SK-N-SH (cell line): ENCODE results near the gene PTGIS. TPM values are rescaled to one million over a fixed set of nuclear protein-coding genes. Genes with fewer than 3 reads are reported as not detected.

ENCODE experiments used
- CTCF ChIA-PET: fragments of 300-600, 350-600 bp; formaldehyde crosslinking; extraction: SDS; loops from one replicate; lab custom pipeline; 2021; lab: Yijun Ruan, JAX
- POLR2A ChIA-PET: fragments of 350-600 bp; sonication (Branson Sonifier 250); formaldehyde crosslinking; extraction: SDS; loops from one replicate; lab custom pipeline; 2020; ENCODE audit warnings: antibody characterized with exemption, inconsistent platforms; lab: Yijun Ruan, JAX
- DNase-seq: peaks from one replicate; pipeline ENCODE4 v3.0.0; 2012
- H2AFZ ChIP-seq: fragments of 200-600 bp; sonication (generic); 2 replicates; pipeline ENCODE4 v1.8.1; 2016; ENCODE audit warnings: antibody characterized with exemption, mild to moderate bottlenecking, low read depth
- H3F3A ChIP-seq: fragments of 200-600 bp; sonication (generic); replicated peaks from 2 replicates; pipeline ENCODE3; 2016; ENCODE audit warnings: antibody characterized with exemption, mild to moderate bottlenecking; ENCODE audit not compliant: insufficient read depth
- H3K27ac ChIP-seq, 2 experiments: fragments of 200-500 bp in 1 of 2; fragments of 200-600 bp in 1 of 2; sonication (Bioruptor generic) in 1 of 2; sonication (generic), shearing (Covaris generic) in 1 of 2; 2 replicates each; pipeline versions ENCODE4 v1.5.1 to v1.6.1; 2014 to 2016; ENCODE audit warnings: low read depth in 2 of 2, inconsistent platforms in 1 of 2, low read length in 1 of 2, mild to moderate bottlenecking in 1 of 2, mixed read lengths in 1 of 2
- H3K27me3 ChIP-seq: fragments of 200-600 bp; sonication (generic), shearing (Covaris generic); 2 replicates; pipeline ENCODE4 v1.6.1; 2016; ENCODE audit warnings: mixed run types; ENCODE audit not compliant: insufficient read depth
- H3K36me3 ChIP-seq, 2 experiments: fragments of 200-500 bp in 1 of 2; fragments of 200-600 bp in 1 of 2; sonication (Bioruptor generic) in 1 of 2; sonication (generic) in 1 of 2; replicated peaks in 1 of 2; 2 replicates each; pipeline versions ENCODE3 to v1.5.1; 2014 to 2016; ENCODE audit warnings: low read length in 1 of 2, mild to moderate bottlenecking in 1 of 2; ENCODE audit not compliant: insufficient read depth in 2 of 2, control insufficient read depth in 1 of 2
- H3K4me1 ChIP-seq, 2 experiments: fragments of 200-500 bp in 1 of 2; fragments of 200-600 bp in 1 of 2; sonication (Bioruptor generic) in 1 of 2; sonication (generic), shearing (Covaris generic) in 1 of 2; 2 replicates each; pipeline versions ENCODE4 v1.5.1 to v1.6.1; 2014 to 2016; ENCODE audit warnings: low read depth in 1 of 2, low read length in 1 of 2, mixed run types in 1 of 2; ENCODE audit not compliant: insufficient read depth in 2 of 2, control insufficient read depth in 1 of 2
- H3K4me2 ChIP-seq: fragments of 200-600 bp; sonication (generic), shearing (Covaris generic); 2 replicates; pipeline ENCODE4 v1.6.1; 2017; ENCODE audit warnings: mixed run types
- H3K4me3 ChIP-seq, 2 experiments: fragments of 200-500 bp in 1 of 2; fragments of 200-600 bp in 1 of 2; sonication (Bioruptor generic) in 1 of 2; sonication (generic), shearing (Covaris generic) in 1 of 2; 2 replicates each; pipeline versions ENCODE4 v1.5.1 to v1.8.1; 2014 to 2016; ENCODE audit warnings: low read depth in 2 of 2, inconsistent platforms in 1 of 2, low read length in 1 of 2, mild to moderate bottlenecking in 1 of 2, mixed read lengths in 1 of 2, moderate library complexity in 1 of 2
- H3K79me2 ChIP-seq: fragments of 200-600 bp; sonication (generic); 2 replicates; pipeline ENCODE4 v1.8.1; 2017; ENCODE audit warnings: mild to moderate bottlenecking; ENCODE audit not compliant: insufficient read depth
- H3K9ac ChIP-seq: fragments of 200-600 bp; sonication (generic); 2 replicates; pipeline ENCODE4 v1.6.1; 2017; ENCODE audit warnings: mixed run types
- H3K9me2 ChIP-seq: fragments of 200-600 bp; sonication (generic); 2 replicates; pipeline ENCODE4 v1.6.1; 2017; ENCODE audit warnings: mixed run types
- H3K9me3 ChIP-seq: fragments of 200-600 bp; sonication (generic); 2 replicates; pipeline ENCODE4 v1.6.1; 2017; ENCODE audit warnings: mixed run types, mild to moderate bottlenecking, moderate library complexity
- H4K20me1 ChIP-seq: fragments of 200-600 bp; sonication (generic); 2 replicates; pipeline ENCODE4 v1.6.1; 2017; ENCODE audit warnings: mild to moderate bottlenecking, mixed run types; ENCODE audit not compliant: insufficient read depth
- CHD2 ChIP-seq: fragments of 150-350 bp; IDR thresholded peaks from 2 replicates; pipeline ENCODE4 v1.6.1; 2018; ENCODE audit warnings: low read length; ENCODE audit not compliant: partially characterized antibody
- ELF1 ChIP-seq: IDR thresholded peaks from 2 replicates; pipeline ENCODE4 v1.4.0; 2012
- EZH2phosphoT487 ChIP-seq: fragments of 200-600 bp; sonication (generic); IDR thresholded peaks from 2 replicates; pipeline ENCODE4 v1.6.1; 2017; ENCODE audit warnings: low read depth, mixed run types, mild to moderate bottlenecking, antibody characterized with exemption, moderate library complexity, borderline replicate concordance
- FOSL2 ChIP-seq: IDR thresholded peaks from 2 replicates; pipeline ENCODE4 v1.4.0; 2012; ENCODE audit warnings: low read depth, mild to moderate bottlenecking, moderate library complexity, borderline replicate concordance
- GABPA ChIP-seq: IDR thresholded peaks from 2 replicates; pipeline ENCODE4 v1.4.0; 2012; ENCODE audit warnings: low read depth, mild to moderate bottlenecking
- IRF3 ChIP-seq: fragments of 150-350 bp; IDR thresholded peaks from 2 replicates; pipeline ENCODE4 v1.6.1; 2016; ENCODE audit warnings: mild to moderate bottlenecking, low read depth, low read length
- JUND ChIP-seq: IDR thresholded peaks from 2 replicates; pipeline ENCODE4 v1.4.0; 2012
- MEF2A ChIP-seq: IDR thresholded peaks from 2 replicates; pipeline ENCODE4 v1.4.0; 2012; ENCODE audit warnings: low read depth, borderline replicate concordance
- NFIC ChIP-seq: IDR thresholded peaks from 2 replicates; pipeline ENCODE4 v1.4.0; 2012; ENCODE audit warnings: borderline replicate concordance
- NRF1 ChIP-seq: IDR thresholded peaks from 2 replicates; pipeline ENCODE4 v1.6.1; 2012; ENCODE audit warnings: low read depth, mild to moderate bottlenecking, low read length
- POLR2AphosphoS5 ChIP-seq: IDR thresholded peaks from 2 replicates; pipeline ENCODE4 v1.6.1; 2012; ENCODE audit warnings: low read depth, low read length
- REST ChIP-seq: IDR thresholded peaks from 2 replicates; pipeline ENCODE4 v1.6.1; 2012; ENCODE audit warnings: mild to moderate bottlenecking, low read depth, low read length, moderate library complexity
- RFX5 ChIP-seq: IDR thresholded peaks from 2 replicates; pipeline ENCODE4 v1.6.1; 2012; ENCODE audit warnings: mild to moderate bottlenecking, improper control_type of control experiment, low read length
- SIN3A ChIP-seq: IDR thresholded peaks from 2 replicates; pipeline ENCODE4 v1.6.1; 2012; ENCODE audit warnings: low read depth, mild to moderate bottlenecking, low read length, moderate library complexity, borderline replicate concordance
- TAF1 ChIP-seq: IDR thresholded peaks from 2 replicates; pipeline ENCODE4 v1.6.1; 2012; ENCODE audit warnings: low read depth, mild to moderate bottlenecking, low read length, moderate library complexity, borderline replicate concordance
- TEAD4 ChIP-seq: IDR thresholded peaks from 2 replicates; pipeline ENCODE4 v1.4.0; 2012; ENCODE audit warnings: mild to moderate bottlenecking, borderline replicate concordance; ENCODE audit not compliant: insufficient read depth
- USF1 ChIP-seq: IDR thresholded peaks from 2 replicates; pipeline ENCODE4 v1.4.0; 2012; ENCODE audit warnings: low read depth, borderline replicate concordance
- ZBTB33 ChIP-seq: IDR thresholded peaks from 2 replicates; pipeline ENCODE4 v1.4.0; 2012; ENCODE audit warnings: low read depth, borderline replicate concordance
- WGBS: methylation state at CpG from one replicate; pipeline ENCODE4 v1.1.6; 2017; ENCODE audit warnings: low lambda C conversion rate; 5-methylcytosine and 5-hydroxymethylcytosine counted together
- polyA plus RNA-seq, 3 experiments: library from polyadenylated mRNA; depleted of rRNA; stranded (reverse); fragments of >200 nt; gene quantifications; 2 replicates each; pipeline ENCODE4 v1.2.3, GENCODE V29; 2012

The PTGIS gene
- polyA plus RNA-seq, 1 of the 3 experiments (the other 2 are of a cell fraction): 1.0 TPM

GRCh38 chr20:49579874-49580812 is 12.2 kb upstream of the PTGIS start:
- WGBS: 62% methylated on average over 15 of the region's 15 CpGs
- no peak for TF ChIP-seq MEF2A
- TF ChIP-seq USF1: 0 out of 2 replicates have a peak, but pooled peaks have one; percentile 20
- H2AFZ ChIP-seq: no peak overlapping the region
- no peaks in the 10 kb centered on the region for H4K20me1 ChIP-seq
- no peak overlapping the region for H3K4me3 ChIP-seq
- CTCF ChIA-PET: interaction anchor here (0.6 to 2.5 kb wide), 7 partner anchors 11 to 247 kb away, joined by 3 to 13 read pairs (median 5); no protein-coding TSS in a partner anchor
- H3F3A ChIP-seq: no peaks in the 10 kb centered on the region
- H3K9me3 ChIP-seq: no peaks in the 10 kb centered on the region
- H3K27me3 ChIP-seq: no peaks in the 10 kb centered on the region
- H3K79me2 ChIP-seq: no peaks in the 10 kb centered on the region
- peak overlapping the region; percentile 19; the same call in 1 of the 2 replicates for H3K4me2 ChIP-seq
- no peak for DNase-seq
- POLR2A ChIA-PET: no interaction called here
- H3K27ac ChIP-seq: peak overlapping the region; percentile 6 to 32; a peak in 2 of 4 replicates
- H3K36me3 ChIP-seq: no peaks in the 10 kb centered on the region
- H3K4me1 ChIP-seq: peaks cover 0 to 13% of the 10 kb centered on the region in 2 experiments; a peak in 1 of 4 replicates
- no peaks in the 10 kb centered on the region for H3K9me2 ChIP-seq
- H3K9ac ChIP-seq: no peak overlapping the region

GRCh38 chr20:49579195-49579594 is 11.3 kb upstream of the PTGIS start:
- H3K36me3 ChIP-seq: no peaks in the 10 kb centered on the region
- WGBS: 87% methylated on average over 3 of the region's 4 CpGs
- ChIA-PET POLR2A (no interaction called here), CTCF (interaction anchor here (0.5 to 2.5 kb wide), 7 partner anchors 10 to 246 kb away, joined by 3 to 10 read pairs (median 4); no protein-coding TSS in a partner anchor)
- no peaks in the 10 kb centered on the region for H3K9me2 ChIP-seq
- H3K4me2 ChIP-seq: no peak overlapping the region
- no peaks in the 10 kb centered on the region for H3K27me3 ChIP-seq
- no peak for DNase-seq
- no peak overlapping the region for H3K27ac ChIP-seq
- H3K4me3 ChIP-seq: no peak overlapping the region
- TF ChIP-seq ZBTB33 (no peak), CHD2 (no peak), NRF1 (no peak), IRF3 (no peak), ELF1 (no peak), RFX5 (no peak), POLR2AphosphoS5 (no peak), NFIC (no peak), EZH2phosphoT487 (no peak), REST (no peak), TAF1 (no peak), TEAD4 (no peak), JUND (no peak), SIN3A (no peak), GABPA (no peak), FOSL2 (no peak)
- TF ChIP-seq, all 33 proteins: peak for 0
- Histone ChIP-seq H3F3A (no peaks in the 10 kb centered on the region), H2AFZ (no peak overlapping the region), H3K4me1 (peaks cover 0 to 12% of the 10 kb centered on the region in 2 experiments; a peak in 1 of 4 replicates), H3K9me3 (no peaks in the 10 kb centered on the region), H3K9ac (no peak overlapping the region), H4K20me1 (no peaks in the 10 kb centered on the region), H3K79me2 (no peaks in the 10 kb centered on the region)
